Measurements from ENCODE around the gene IKZF3. TPM values are rescaled to one million over a fixed set of nuclear protein-coding genes. Genes with fewer than 3 reads are reported as not detected.

Gene IKZF3
- total RNA-seq, 1 donor from 2014 or later, result 8.2 TPM

DNA sequence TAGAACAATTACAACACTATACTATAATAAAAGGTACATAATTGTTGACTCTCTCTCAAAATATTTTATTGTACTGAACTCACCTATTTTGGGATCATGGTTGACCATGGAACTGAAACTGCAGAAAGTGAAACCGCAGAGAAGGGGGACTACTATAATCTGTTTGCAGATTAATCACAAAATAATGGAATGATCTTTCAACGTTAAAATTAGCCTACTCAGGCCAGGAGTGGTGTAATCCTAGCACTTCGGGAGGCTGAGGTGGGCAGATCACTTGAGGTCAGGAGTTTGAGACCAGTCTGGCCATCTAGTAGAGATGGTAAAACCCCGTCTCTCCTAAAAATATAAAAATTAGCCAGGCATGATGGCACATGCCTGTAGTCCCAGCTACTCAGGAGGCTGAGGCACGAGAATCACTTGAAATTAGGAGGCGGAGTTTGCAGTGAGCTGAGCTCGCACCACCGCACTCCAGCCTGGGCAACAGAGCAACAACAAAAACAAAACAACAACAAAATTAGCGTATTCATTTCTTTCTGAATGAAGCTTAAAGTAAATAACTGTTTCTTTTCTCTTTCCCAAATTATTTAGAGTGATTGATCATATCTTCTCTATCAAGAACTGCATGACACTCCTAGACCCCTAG, 45.6 kb downstream of the IKZF3 start:
- TF ChIP-seq, protein P1, sequence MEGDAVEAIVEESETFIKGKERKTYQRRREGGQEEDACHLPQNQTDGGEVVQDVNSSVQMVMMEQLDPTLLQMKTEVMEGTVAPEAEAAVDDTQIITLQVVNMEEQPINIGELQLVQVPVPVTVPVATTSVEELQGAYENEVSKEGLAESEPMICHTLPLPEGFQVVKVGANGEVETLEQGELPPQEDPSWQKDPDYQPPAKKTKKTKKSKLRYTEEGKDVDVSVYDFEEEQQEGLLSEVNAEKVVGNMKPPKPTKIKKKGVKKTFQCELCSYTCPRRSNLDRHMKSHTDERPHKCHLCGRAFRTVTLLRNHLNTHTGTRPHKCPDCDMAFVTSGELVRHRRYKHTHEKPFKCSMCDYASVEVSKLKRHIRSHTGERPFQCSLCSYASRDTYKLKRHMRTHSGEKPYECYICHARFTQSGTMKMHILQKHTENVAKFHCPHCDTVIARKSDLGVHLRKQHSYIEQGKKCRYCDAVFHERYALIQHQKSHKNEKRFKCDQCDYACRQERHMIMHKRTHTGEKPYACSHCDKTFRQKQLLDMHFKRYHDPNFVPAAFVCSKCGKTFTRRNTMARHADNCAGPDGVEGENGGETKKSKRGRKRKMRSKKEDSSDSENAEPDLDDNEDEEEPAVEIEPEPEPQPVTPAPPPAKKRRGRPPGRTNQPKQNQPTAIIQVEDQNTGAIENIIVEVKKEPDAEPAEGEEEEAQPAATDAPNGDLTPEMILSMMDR (IDR thresholded peaks at IDR 0.05), result no peak
- ATAC-seq, result no peak
- no peaks in the 10 kb centered on the region for H3K9me3 ChIP-seq

DNA sequence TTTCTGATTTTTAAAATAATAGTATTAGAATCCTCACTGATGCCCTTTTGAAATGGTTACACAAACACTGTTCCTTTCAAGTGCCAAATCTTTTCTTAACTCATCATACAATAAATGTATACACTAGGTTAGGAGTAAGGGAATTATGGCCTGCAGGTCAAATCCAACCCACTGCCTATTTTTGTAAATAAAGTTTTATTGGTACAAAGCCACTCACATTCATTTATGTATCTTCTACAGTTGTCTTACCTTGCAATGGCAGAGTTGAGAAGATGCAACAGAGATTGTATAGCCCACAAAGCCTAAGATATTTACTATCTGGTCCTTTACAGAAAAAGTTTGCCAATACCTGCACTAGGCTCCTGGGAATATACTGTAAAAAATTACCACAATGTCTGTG, 47.8 kb downstream of the IKZF3 start:
- DNase-seq (no peak), ATAC-seq (no peak)
- intact Hi-C loops (cut with DNase I), result no loop called here
- TF ChIP-seq, protein P1 (IDR thresholded peaks at IDR 0.05), result no peak
- Histone ChIP-seq H3K4me3 (no peak overlapping the region), H3K9me3 (no peaks in the 10 kb centered on the region), H3K36me3 (no peaks in the 10 kb centered on the region), H3K27me3 (no peaks in the 10 kb centered on the region), H3K27ac (no peak overlapping the region), H3K4me1 (no peaks in the 10 kb centered on the region)

More for the DNA sequence above, 45.6 kb downstream of the IKZF3 start:
- no peaks in the 10 kb centered on the region for H3K4me1 ChIP-seq
- DNase-seq, result no peak
- H3K4me3 ChIP-seq, result no peak overlapping the region
- no peaks in the 10 kb centered on the region for H3K27me3 ChIP-seq
- H3K36me3 ChIP-seq, result no peaks in the 10 kb centered on the region
- no peak overlapping the region for H3K27ac ChIP-seq
- intact Hi-C loops (cut with DNase I), result no loop called here

DNA sequence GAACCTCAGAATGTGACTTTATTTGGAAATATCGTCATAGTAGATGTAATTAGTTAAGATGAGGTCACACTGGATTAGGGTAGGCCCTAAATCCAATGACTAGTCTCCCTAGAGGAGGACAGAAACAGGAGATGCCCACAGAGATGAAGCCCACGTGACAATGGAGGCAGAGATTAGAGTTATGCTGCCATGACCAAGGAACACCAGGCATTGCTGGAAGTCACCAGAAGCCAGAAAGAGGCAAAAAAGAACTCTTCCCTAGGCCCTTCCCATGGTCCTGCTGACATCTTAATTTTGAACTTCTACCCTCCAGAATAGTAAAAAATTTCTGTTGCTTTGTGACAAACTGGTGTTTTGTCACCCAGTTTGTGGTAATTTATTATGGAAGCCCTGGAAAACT, 49.6 kb downstream of the IKZF3 start:
- DNase-seq, result no peak
- intact Hi-C loops (cut with DNase I), result no loop called here
- no peaks in the 10 kb centered on the region for H3K36me3 ChIP-seq
- no peak overlapping the region for H3K4me3 ChIP-seq
- H3K27ac ChIP-seq, result no peak overlapping the region
- H3K27me3 ChIP-seq, result no peaks in the 10 kb centered on the region
- TF ChIP-seq, protein P1 (IDR thresholded peaks at IDR 0.05), result no peak
- no peak for ATAC-seq
- H3K4me1 ChIP-seq, result no peaks in the 10 kb centered on the region
- no peaks in the 10 kb centered on the region for H3K9me3 ChIP-seq

DNA sequence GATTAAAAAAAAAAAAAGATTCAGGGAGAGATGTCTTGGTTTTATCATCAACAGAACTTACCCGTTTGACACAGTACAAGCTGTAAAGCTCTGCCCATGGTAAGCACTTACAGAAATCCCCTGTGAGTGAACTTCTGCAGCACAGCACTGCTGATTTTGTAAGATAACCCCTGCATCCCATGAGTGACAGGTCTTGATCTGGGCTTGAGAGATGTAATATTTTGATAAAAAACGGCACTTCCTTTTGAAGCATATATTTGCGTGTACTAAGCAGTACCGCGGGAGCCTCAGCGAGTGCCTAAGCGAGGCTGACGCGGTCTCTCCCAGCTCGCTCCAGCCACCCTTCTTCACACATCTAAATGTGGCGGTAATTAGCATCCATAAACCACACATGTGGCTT, 50.5 kb downstream of the IKZF3 start:
- H3K4me3 ChIP-seq, result no peak overlapping the region
- no peaks in the 10 kb centered on the region for H3K27me3 ChIP-seq
- H3K4me1 ChIP-seq, result no peaks in the 10 kb centered on the region
- intact Hi-C loops (cut with DNase I), result no loop called here
- no peaks in the 10 kb centered on the region for H3K36me3 ChIP-seq
- ATAC-seq (peak; percentile 47), DNase-seq (no peak)
- no peak overlapping the region for H3K27ac ChIP-seq
- H3K9me3 ChIP-seq, result no peaks in the 10 kb centered on the region
- TF ChIP-seq, protein P1 (IDR thresholded peaks at IDR 0.05), result no peak

DNA sequence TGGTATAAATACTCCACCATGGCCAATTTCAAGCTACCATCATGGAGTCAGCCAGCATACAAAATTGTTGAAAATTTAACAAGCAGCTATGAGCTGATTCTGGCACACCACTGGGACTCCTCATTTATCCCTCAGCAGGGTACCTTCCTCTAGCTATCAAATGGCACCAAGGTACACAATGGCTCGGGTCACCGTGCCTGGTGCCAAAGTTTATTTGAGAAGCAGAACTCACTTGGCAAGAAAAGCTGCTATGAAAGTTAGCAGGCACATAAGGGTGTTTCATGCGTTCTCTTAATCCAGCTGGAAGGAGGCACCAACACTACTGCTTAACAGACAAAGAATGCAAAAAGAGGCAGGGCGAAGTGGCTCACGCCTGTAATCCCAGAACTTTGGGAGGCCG, 51.6 kb downstream of the IKZF3 start:
- DNase-seq, result no peak
- no peaks in the 10 kb centered on the region for H3K27me3 ChIP-seq
- no peak for ATAC-seq
- H3K36me3 ChIP-seq, result no peaks in the 10 kb centered on the region
- no peaks in the 10 kb centered on the region for H3K9me3 ChIP-seq
- TF ChIP-seq, protein P1 (IDR thresholded peaks at IDR 0.05), result no peak
- no peak overlapping the region for H3K4me3 ChIP-seq
- intact Hi-C loops (cut with DNase I), result no loop called here
- H3K4me1 ChIP-seq, result no peaks in the 10 kb centered on the region
- no peak overlapping the region for H3K27ac ChIP-seq

Data from upper lobe of right lung (tissue), 1 donor.